ENCODE measurements around the gene ARRB1.

- TF ChIP-seq CTCF (IDR thresholded peaks at IDR 0.05) (no peak), POLR2AphosphoS5 (IDR thresholded peaks at IDR 0.05) (no peak)
Measured at GRCh38 chr11:75225794-75226193, 125.7 kb downstream of the ARRB1 start.
